Caco-2 (cell line): Measurements from ENCODE around the gene MAST2. TPM values are rescaled to one million over a fixed set of nuclear protein-coding genes. Genes with fewer than 3 reads are reported as not detected.

Experiments
- BruUV-seq: library from RNA; stranded (reverse); fragments of 400-500 nt; replicated peaks from 2 replicates; lab custom pipeline; 2021; lab: Mats Ljungman, UMichigan
- CTCF ChIA-PET: fragments of 300-600 bp; sonication (Branson Sonifier 250); formaldehyde crosslinking; loops from one replicate; lab custom pipeline; 2022; ENCODE audit warnings: antibody characterized with exemption; lab: Charles Lee
- POLR2A ChIA-PET: fragments of 300-600 bp; sonication (Branson Sonifier 250); formaldehyde crosslinking; loops from one replicate; lab custom pipeline; 2022; ENCODE audit warnings: antibody characterized with exemption; lab: Charles Lee
- DNase-seq, 2 experiments: peaks; one replicate each; pipeline versions ENCODE4 v3.0.0 to v3.0.0-alpha.2; 2020 to 2022
- H3K27me3 ChIP-seq: replicated peaks from 2 replicates; pipeline ENCODE4 v1.6.0; 2011; ENCODE audit warnings: low read length; ENCODE audit not compliant: control insufficient read depth, insufficient read depth
- H3K36me3 ChIP-seq: 2 replicates; pipeline ENCODE4 v1.5.1; 2011; ENCODE audit warnings: low read length; ENCODE audit not compliant: control insufficient read depth, insufficient read depth
- H3K4me1 ChIP-seq: fragments of 250-450 bp; sonication (Bioruptor Pico); 2 replicates; pipeline ENCODE4 v1.5.1; 2020; ENCODE audit warnings: mild to moderate bottlenecking
- H3K4me3 ChIP-seq: 2 replicates; pipeline ENCODE4 v1.5.1; 2011; ENCODE audit warnings: low read depth, mild to moderate bottlenecking, control low read depth, low read length
- H3K9me3 ChIP-seq: fragments of 250-450 bp; sonication (Bioruptor Pico); 2 replicates; pipeline ENCODE4 v1.5.1; 2020; ENCODE audit warnings: mild to moderate bottlenecking, moderate library complexity
- H3K27ac Mint-ChIP-seq: one replicate; pipeline ENCODE4 v1.8.0; 2022; ENCODE audit warnings: mixed read lengths; ENCODE audit not compliant: unreplicated experiment
- H3K27me3 Mint-ChIP-seq: one replicate; pipeline ENCODE4 v1.8.0; 2022; ENCODE audit warnings: mixed read lengths; ENCODE audit not compliant: insufficient read depth, unreplicated experiment
- H3K36me3 Mint-ChIP-seq: one replicate; pipeline ENCODE4 v1.8.0; 2022; ENCODE audit warnings: mild to moderate bottlenecking, mixed read lengths; ENCODE audit not compliant: insufficient read depth, unreplicated experiment
- H3K4me1 Mint-ChIP-seq: one replicate; pipeline ENCODE4 v1.8.0; 2022; ENCODE audit warnings: low read depth, mixed read lengths; ENCODE audit not compliant: unreplicated experiment
- H3K4me3 Mint-ChIP-seq: one replicate; pipeline ENCODE4 v1.8.0; 2022; ENCODE audit warnings: mild to moderate bottlenecking, moderate library complexity, mixed read lengths; ENCODE audit not compliant: unreplicated experiment
- H3K9me3 Mint-ChIP-seq: one replicate; pipeline ENCODE4 v1.8.0; 2022; ENCODE audit warnings: mixed read lengths; ENCODE audit not compliant: unreplicated experiment
- intact Hi-C: fragments of 100-400 bp; cut with micrococcal nuclease; formaldehyde crosslinking; loops from one replicate; pipeline ENCODE4 v1.10.0; 2022; ENCODE audit not compliant: unreplicated experiment
- total RNA-seq: library from RNA; stranded (reverse); gene quantifications from 2 replicates; pipeline ENCODE4 v1.2.3, GENCODE V29; 2022
- TF ChIP-seq, protein P1 (sequence below), 2 experiments: fragments of 200-600 bp in 1 of 2; IDR thresholded peaks; 1 replicate in 1 of 2; 2 replicates in 1 of 2; pipeline versions ENCODE4 v1.5.1 to v1.8.0; 2011 to 2022; ENCODE audit warnings: antibody characterized with exemption in 1 of 2, control low read depth in 1 of 2, inconsistent platforms in 1 of 2, low read depth in 1 of 2, low read length in 1 of 2, mild to moderate bottlenecking in 1 of 2, moderate library complexity in 1 of 2; ENCODE audit not compliant: insufficient read depth in 1 of 2, severe bottlenecking in 1 of 2, unreplicated experiment in 1 of 2

The MAST2 gene
- total RNA-seq, 1 experiment from 2014 or later, result 43.3 TPM

DNA sequence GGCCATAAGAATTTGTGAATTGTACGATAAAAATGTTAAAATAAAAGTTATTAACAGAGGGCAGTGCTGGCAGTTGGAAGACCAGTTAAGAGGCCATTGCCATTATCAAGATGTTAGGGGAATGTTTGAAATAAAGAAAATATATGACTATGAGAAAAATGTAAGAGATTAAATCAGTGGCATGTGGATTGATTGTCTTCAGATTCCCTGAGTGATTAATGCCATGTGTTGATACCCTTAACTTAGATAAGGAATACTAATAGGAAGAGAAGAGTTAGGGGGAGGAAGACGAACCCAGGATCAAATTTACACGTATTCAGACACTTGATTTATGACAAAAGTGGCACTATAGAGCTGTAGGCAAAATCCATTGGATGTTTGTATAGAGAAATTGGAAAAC, 173.2 kb downstream of the MAST2 start:
- intact Hi-C loops, result no loop called here
- POLR2A ChIA-PET, result no interaction called here

DNA sequence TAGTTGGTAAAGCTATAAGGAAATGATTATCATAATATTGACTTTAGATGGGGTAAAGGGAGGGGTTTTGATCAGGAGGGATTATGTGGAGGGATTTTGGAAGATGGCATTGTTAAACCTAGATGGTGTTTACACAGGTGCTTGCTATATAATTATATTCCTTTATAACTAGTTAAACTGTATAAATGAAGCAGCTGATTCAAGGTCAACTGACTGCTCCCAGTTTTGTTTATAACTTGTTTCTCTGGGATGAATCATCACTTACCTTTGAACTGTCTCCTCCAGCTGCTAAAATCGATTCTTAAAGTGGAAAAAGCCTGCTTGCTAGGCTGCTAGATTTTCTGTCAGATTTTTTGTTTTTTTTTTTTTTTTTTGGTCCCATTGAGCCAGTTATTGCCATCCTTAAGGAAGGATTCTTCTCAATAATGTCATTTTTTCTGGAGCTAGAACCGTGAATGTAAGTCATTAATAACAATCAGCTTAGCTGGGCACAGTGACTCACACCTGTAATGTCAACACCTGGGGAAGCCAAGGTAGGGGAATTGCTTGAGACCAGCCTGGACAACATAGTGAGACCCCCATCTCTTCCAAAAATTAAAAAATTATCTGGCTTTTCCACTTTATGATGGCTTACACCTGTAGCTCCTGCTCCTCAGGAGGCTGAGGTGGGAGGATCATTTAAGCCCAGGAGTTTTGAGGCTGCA, 175.8 kb downstream of the MAST2 start:
- Mint-ChIP-seq H3K4me3 (no peak overlapping the region), H3K27me3 (no peaks in the 10 kb centered on the region), H3K9me3 (no peaks in the 10 kb centered on the region), H3K4me1 (peaks cover 10% of the 10 kb centered on the region), H3K36me3 (peaks cover 12% of the 10 kb centered on the region), H3K27ac (no peak overlapping the region)
- TF ChIP-seq, protein P1, sequence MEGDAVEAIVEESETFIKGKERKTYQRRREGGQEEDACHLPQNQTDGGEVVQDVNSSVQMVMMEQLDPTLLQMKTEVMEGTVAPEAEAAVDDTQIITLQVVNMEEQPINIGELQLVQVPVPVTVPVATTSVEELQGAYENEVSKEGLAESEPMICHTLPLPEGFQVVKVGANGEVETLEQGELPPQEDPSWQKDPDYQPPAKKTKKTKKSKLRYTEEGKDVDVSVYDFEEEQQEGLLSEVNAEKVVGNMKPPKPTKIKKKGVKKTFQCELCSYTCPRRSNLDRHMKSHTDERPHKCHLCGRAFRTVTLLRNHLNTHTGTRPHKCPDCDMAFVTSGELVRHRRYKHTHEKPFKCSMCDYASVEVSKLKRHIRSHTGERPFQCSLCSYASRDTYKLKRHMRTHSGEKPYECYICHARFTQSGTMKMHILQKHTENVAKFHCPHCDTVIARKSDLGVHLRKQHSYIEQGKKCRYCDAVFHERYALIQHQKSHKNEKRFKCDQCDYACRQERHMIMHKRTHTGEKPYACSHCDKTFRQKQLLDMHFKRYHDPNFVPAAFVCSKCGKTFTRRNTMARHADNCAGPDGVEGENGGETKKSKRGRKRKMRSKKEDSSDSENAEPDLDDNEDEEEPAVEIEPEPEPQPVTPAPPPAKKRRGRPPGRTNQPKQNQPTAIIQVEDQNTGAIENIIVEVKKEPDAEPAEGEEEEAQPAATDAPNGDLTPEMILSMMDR (IDR thresholded peaks at IDR 0.05; ENCODE audit: insufficient read depth in 1 of 2, low read depth in 1 of 2, low read length in 1 of 2, severe bottlenecking in 1 of 2, unreplicated experiment in 1 of 2), result no peak
- no peak for DNase-seq
- H3K27me3 ChIP-seq, result no peaks in the 10 kb centered on the region
- no peak overlapping the region for H3K4me3 ChIP-seq
- no peaks in the 10 kb centered on the region for H3K36me3 ChIP-seq
- H3K4me1 ChIP-seq, result peaks cover 10% of the 10 kb centered on the region
- intact Hi-C loops, result no loop called here
- BruUV-seq, result no TSS peak
- ChIA-PET POLR2A (no interaction called here), CTCF (interaction anchor here (0.6 kb wide), 1 partner anchor 9 kb away, joined by 3 read pairs; no protein-coding TSS in a partner anchor)
- H3K9me3 ChIP-seq, result 0 out of 2 replicates have a peak, but pooled peaks cover 3% of the 10 kb centered on the region

More for the DNA sequence above, 173.2 kb downstream of the MAST2 start:
- no peaks in the 10 kb centered on the region for H3K36me3 ChIP-seq
- H3K4me3 ChIP-seq, result no peak overlapping the region
- H3K4me1 Mint-ChIP-seq, result peaks cover 10% of the 10 kb centered on the region
- no peaks in the 10 kb centered on the region for H3K27me3 Mint-ChIP-seq
- CTCF ChIA-PET, result no interaction called here
- no peak for DNase-seq
- TF ChIP-seq, protein P1 (IDR thresholded peaks at IDR 0.05; ENCODE audit: insufficient read depth in 1 of 2, low read depth in 1 of 2, low read length in 1 of 2, severe bottlenecking in 1 of 2, unreplicated experiment in 1 of 2), result no peak
- no peaks in the 10 kb centered on the region for H3K27me3 ChIP-seq
- H3K9me3 Mint-ChIP-seq, result no peaks in the 10 kb centered on the region
- no peak overlapping the region for H3K4me3 Mint-ChIP-seq
- H3K9me3 ChIP-seq, result 0 out of 2 replicates have a peak, but pooled peaks cover 3% of the 10 kb centered on the region
- no TSS peak for BruUV-seq
- H3K36me3 Mint-ChIP-seq, result peaks cover 12% of the 10 kb centered on the region
- peaks cover 30% of the 10 kb centered on the region for H3K4me1 ChIP-seq
- peak overlapping the region; percentile 37 for H3K27ac Mint-ChIP-seq

DNA sequence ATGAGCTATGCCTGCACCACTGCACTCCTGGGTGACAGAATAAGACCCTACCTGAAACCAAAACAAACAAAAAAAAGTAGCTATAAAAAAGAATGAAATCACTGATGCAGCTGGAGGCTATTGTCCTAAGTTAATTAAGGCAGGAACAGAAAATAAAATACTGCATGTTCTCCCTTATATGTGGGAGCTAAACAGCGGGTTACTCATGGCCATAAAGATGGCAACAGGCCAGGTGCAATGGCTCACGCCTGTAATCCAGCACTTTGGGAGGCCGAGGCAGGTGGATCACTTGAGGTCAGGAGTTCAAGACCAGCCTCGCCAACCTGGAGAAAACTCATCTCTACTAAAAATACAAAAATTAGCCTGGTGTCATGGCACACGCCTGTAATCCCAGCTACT, 176.4 kb downstream of the MAST2 start:
- no peak for DNase-seq
- H3K4me3 Mint-ChIP-seq, result no peak overlapping the region
- Histone ChIP-seq H3K27me3 (no peaks in the 10 kb centered on the region), H3K4me3 (no peak overlapping the region), H3K9me3 (0 out of 2 replicates have a peak, but pooled peaks cover 3% of the 10 kb centered on the region), H3K36me3 (no peaks in the 10 kb centered on the region), H3K4me1 (peaks cover 8% of the 10 kb centered on the region)
- no peaks in the 10 kb centered on the region for H3K27me3 Mint-ChIP-seq
- BruUV-seq, result no TSS peak
- H3K9me3 Mint-ChIP-seq, result no peaks in the 10 kb centered on the region
- intact Hi-C loops, result no loop called here
- TF ChIP-seq, protein P1 (IDR thresholded peaks at IDR 0.05; ENCODE audit: insufficient read depth in 1 of 2, low read depth in 1 of 2, low read length in 1 of 2, severe bottlenecking in 1 of 2, unreplicated experiment in 1 of 2), result no peak
- H3K36me3 Mint-ChIP-seq, result peaks cover 12% of the 10 kb centered on the region
- CTCF ChIA-PET, result no interaction called here
- no peak overlapping the region for H3K27ac Mint-ChIP-seq
- H3K4me1 Mint-ChIP-seq, result peaks cover 10% of the 10 kb centered on the region
- POLR2A ChIA-PET, result no interaction called here
